H9 (cell line): ENCODE results near the gene MED12. TPM values are rescaled to one million over a fixed set of nuclear protein-coding genes. Genes with fewer than 3 reads are reported as not detected.
A peak's percentile ranks its signal among the peaks of the same experiment; 100 is the strongest.

Experiments
- DNase-seq: peaks from one replicate; pipeline ENCODE4 v3.0.0-alpha.2; 2017
- H2AFZ ChIP-seq: one replicate; pipeline ENCODE4 v1.6.1; 2013; ENCODE audit warnings: mild to moderate bottlenecking, low read length, control low read depth, moderate library complexity
- H2AK5ac ChIP-seq: 2 replicates; pipeline ENCODE4 v1.6.1; 2013; ENCODE audit warnings: low read length, control low read depth, mixed read lengths; ENCODE audit not compliant: insufficient read length
- H2BK120ac ChIP-seq: one replicate; pipeline ENCODE4 v1.6.1; 2013; ENCODE audit warnings: low read depth, mild to moderate bottlenecking, low read length, control low read depth, inconsistent platforms; ENCODE audit not compliant: poor library complexity, severe bottlenecking
- H2BK12ac ChIP-seq: 2 replicates; pipeline ENCODE4 v1.6.1; 2013; ENCODE audit warnings: low read length, control low read depth, mixed read lengths, low read depth; ENCODE audit not compliant: insufficient read length
- H2BK15ac ChIP-seq: 2 replicates; pipeline ENCODE4 v1.6.1; 2013; ENCODE audit warnings: low read depth, low read length, control low read depth
- H2BK20ac ChIP-seq: one replicate; pipeline ENCODE4 v1.6.1; 2013; ENCODE audit warnings: low read depth, mild to moderate bottlenecking, low read length, control low read depth, inconsistent platforms; ENCODE audit not compliant: poor library complexity, severe bottlenecking
- H2BK5ac ChIP-seq: 2 replicates; pipeline ENCODE4 v1.6.1; 2013; ENCODE audit warnings: low read length, control low read depth, mixed read lengths; ENCODE audit not compliant: insufficient read length
- H3K14ac ChIP-seq: 2 replicates; pipeline ENCODE4 v1.6.1; 2013; ENCODE audit warnings: low read length, control low read depth; ENCODE audit not compliant: insufficient read depth
- H3K18ac ChIP-seq: 2 replicates; pipeline ENCODE4 v1.6.1; 2013; ENCODE audit warnings: low read depth, mild to moderate bottlenecking, mixed read lengths, low read length, control low read depth; ENCODE audit not compliant: insufficient read length
- H3K23ac ChIP-seq: 2 replicates; pipeline ENCODE4 v1.6.1; 2013; ENCODE audit warnings: low read length, control low read depth, mixed read lengths, low read depth; ENCODE audit not compliant: insufficient read length
- H3K23me2 ChIP-seq: 2 replicates; pipeline ENCODE4 v1.6.1; 2013; ENCODE audit warnings: low read depth, mild to moderate bottlenecking, mixed read lengths, low read length, control low read depth; ENCODE audit not compliant: insufficient read length, poor library complexity, severe bottlenecking
- H3K27ac ChIP-seq: 2 replicates; pipeline ENCODE4 v1.5.1; 2013; ENCODE audit warnings: low read length, control low read depth, mixed read lengths, low read depth; ENCODE audit not compliant: insufficient read length
- H3K27me3 ChIP-seq: 2 replicates; pipeline ENCODE4 v1.6.1; 2013; ENCODE audit warnings: low read length, control low read depth, inconsistent platforms; ENCODE audit not compliant: insufficient read depth
- H3K4ac ChIP-seq: 2 replicates; pipeline ENCODE4 v1.6.1; 2013; ENCODE audit warnings: low read depth, mild to moderate bottlenecking, control low read depth, inconsistent platforms, low read length, moderate library complexity
- H3K4me1 ChIP-seq: 2 replicates; pipeline ENCODE4 v1.6.1; 2013; ENCODE audit warnings: low read length, control low read depth, inconsistent platforms; ENCODE audit not compliant: insufficient read depth
- H3K4me2 ChIP-seq: 2 replicates; pipeline ENCODE4 v1.6.1; 2013; ENCODE audit warnings: low read length, control low read depth, mixed read lengths; ENCODE audit not compliant: insufficient read length, insufficient read depth
- H3K56ac ChIP-seq: 2 replicates; pipeline ENCODE4 v1.6.1; 2013; ENCODE audit warnings: low read depth, mild to moderate bottlenecking, mixed read lengths, low read length, control low read depth; ENCODE audit not compliant: insufficient read length
- H3K79me1 ChIP-seq: 2 replicates; pipeline ENCODE4 v1.6.1; 2013; ENCODE audit warnings: low read depth, mild to moderate bottlenecking, moderate library complexity, low read length, control low read depth, inconsistent platforms; ENCODE audit not compliant: insufficient read depth, poor library complexity, severe bottlenecking
- H3K79me2 ChIP-seq: 2 replicates; pipeline ENCODE4 v1.6.1; 2013; ENCODE audit warnings: low read length, control low read depth, inconsistent platforms; ENCODE audit not compliant: insufficient read depth
- H3K9ac ChIP-seq: 2 replicates; pipeline ENCODE4 v1.6.1; 2013; ENCODE audit warnings: low read length, control low read depth, mixed read lengths; ENCODE audit not compliant: insufficient read length; ENCODE audit errors: extremely low read depth
- H3K9me3 ChIP-seq: one replicate; pipeline ENCODE4 v1.6.1; 2013; ENCODE audit warnings: low read depth, low read length, inconsistent platforms; ENCODE audit not compliant: control insufficient read depth
- H3T11ph ChIP-seq: one replicate; pipeline ENCODE4 v1.6.1; 2013; ENCODE audit warnings: mild to moderate bottlenecking, low read length, control low read depth, inconsistent platforms
- H4K20me1 ChIP-seq: one replicate; pipeline ENCODE4 v1.6.1; 2013; ENCODE audit not compliant: control insufficient read depth, insufficient read length, insufficient read depth
- H4K5ac ChIP-seq: 2 replicates; pipeline ENCODE4 v1.6.1; 2013; ENCODE audit warnings: low read depth, mild to moderate bottlenecking, mixed read lengths, low read length, control low read depth; ENCODE audit not compliant: insufficient read length
- H4K8ac ChIP-seq: replicated peaks from 2 replicates; pipeline ENCODE4 v1.6.1; 2013; ENCODE audit warnings: low read length, control low read depth, mixed read lengths, low read depth; ENCODE audit not compliant: insufficient read length
- H4K91ac ChIP-seq: 2 replicates; pipeline ENCODE4 v1.6.1; 2013; ENCODE audit warnings: low read depth, mild to moderate bottlenecking, moderate library complexity, mixed read lengths, low read length, control low read depth; ENCODE audit not compliant: insufficient read length
- H3K27ac Mint-ChIP-seq, 3 experiments: 2 replicates in 2 of 3; 3 replicates in 1 of 3; pipeline ENCODE4 v1.8.0; 2020 to 2021; ENCODE audit warnings: mixed read lengths in 3 of 3, mild to moderate bottlenecking in 1 of 3, moderate library complexity in 1 of 3
- H3K27me3 Mint-ChIP-seq: 2 replicates; pipeline ENCODE4 v1.8.0; 2021; ENCODE audit warnings: low read depth, mild to moderate bottlenecking, moderate library complexity, mixed read lengths
- H3K36me3 Mint-ChIP-seq, 3 experiments: 2 replicates in 2 of 3; 3 replicates in 1 of 3; pipeline ENCODE4 v1.8.0; 2020 to 2021; ENCODE audit warnings: low read depth in 3 of 3, mixed read lengths in 3 of 3; ENCODE audit not compliant: insufficient read depth in 1 of 3
- H3K4me1 Mint-ChIP-seq, 2 experiments: 2 replicates each; pipeline ENCODE4 v1.8.0; 2020; ENCODE audit warnings: mixed read lengths in 2 of 2
- H3K4me3 Mint-ChIP-seq, 2 experiments: 2 replicates in 1 of 2; 3 replicates in 1 of 2; pipeline ENCODE4 v1.8.0; 2020 to 2021; ENCODE audit warnings: mild to moderate bottlenecking in 2 of 2, mixed read lengths in 2 of 2, moderate library complexity in 1 of 2
- H3K9me3 Mint-ChIP-seq, 2 experiments: 2 replicates in 1 of 2; 3 replicates in 1 of 2; pipeline ENCODE4 v1.8.0; 2020; ENCODE audit warnings: mild to moderate bottlenecking in 2 of 2, mixed read lengths in 2 of 2, moderate library complexity in 1 of 2
- WGBS: extraction: QIAGEN DNeasy Blood & Tissue Kit; methylation state at CpG from one replicate; pipeline ENCODE4 v1.1.7; 2013; ENCODE audit warnings: missing lambda C conversion rate, low lambda C conversion rate, mixed read lengths; ENCODE audit not compliant: insufficient read length; ENCODE audit errors: extremely low coverage; 5-methylcytosine and 5-hydroxymethylcytosine counted together
- total RNA-seq: library from RNA; stranded (reverse); gene quantifications from 2 replicates; pipeline ENCODE4 v1.2.1, GENCODE V29; 2021
- TF ChIP-seq, protein P1 (sequence below): fragments of 200-600 bp; sonication (generic); conservative IDR thresholded peaks from 3 replicates; pipeline ENCODE4 v1.8.0; 2021; ENCODE audit warnings: antibody characterized with exemption, mild to moderate bottlenecking

The MED12 gene
- total RNA-seq, 1 experiment from 2014 or later = 33.0 TPM

DNA sequence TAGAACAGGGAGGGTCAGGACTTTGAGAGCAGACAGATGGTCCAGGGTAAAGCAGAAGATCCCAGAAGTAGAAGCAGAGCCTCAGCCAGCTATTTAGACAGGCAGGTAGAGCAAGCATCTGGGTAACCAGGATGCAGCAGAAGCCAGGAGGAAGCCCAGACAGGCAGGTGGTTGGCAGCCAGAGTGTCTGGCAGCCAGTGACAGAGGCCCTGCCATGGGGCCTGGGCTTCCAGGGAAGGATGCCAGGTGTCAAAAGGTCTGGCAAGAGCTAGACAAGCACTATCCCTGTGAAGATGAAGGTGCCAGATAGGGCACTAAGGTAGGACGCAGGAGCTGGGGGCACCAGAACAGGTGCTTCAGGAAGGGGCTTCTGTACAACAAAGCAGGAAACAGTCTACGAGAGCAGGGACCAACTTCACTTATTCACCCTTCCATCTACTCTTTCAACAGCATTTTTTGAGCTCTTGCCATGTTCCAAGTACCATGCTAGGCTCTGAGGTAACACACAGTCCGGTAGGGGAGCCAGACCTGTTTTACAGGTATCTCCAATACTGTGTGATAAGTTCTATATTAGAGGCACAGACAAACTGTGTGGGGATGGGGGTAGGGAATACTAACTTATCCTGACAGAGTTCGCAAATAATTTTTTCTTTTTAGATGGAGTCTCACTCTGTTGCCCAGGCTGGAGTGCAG, 66.6 kb downstream of the MED12 start:
- H2BK5ac ChIP-seq = no peak overlapping the region
- H3K27ac ChIP-seq = no peak overlapping the region
- no peak overlapping the region for H2BK120ac ChIP-seq

More for the DNA sequence above, 66.6 kb downstream of the MED12 start:
- DNase-seq = no peak
- H4K91ac ChIP-seq = no peak overlapping the region
- Mint-ChIP-seq H3K36me3 (peaks cover 0 to 3% (median 0%) of the 10 kb centered on the region in 3 experiments; a peak in 3 of 7 replicates), H3K4me3 (no peak overlapping the region), H3K27ac (no peak overlapping the region), H3K9me3 (peaks cover 50 to 56% of the 10 kb centered on the region in 2 experiments), H3K27me3 (no peaks in the 10 kb centered on the region; the same call in none of the 2 replicates), H3K4me1 (peaks cover 18 to 22% of the 10 kb centered on the region in 2 experiments)
- no peak overlapping the region for H2AK5ac ChIP-seq
- no peak overlapping the region for H3K9ac ChIP-seq
- H3K4ac ChIP-seq = no peak overlapping the region
- H3K79me2 ChIP-seq = no peaks in the 10 kb centered on the region
- H4K5ac ChIP-seq = no peak overlapping the region
- H3K23me2 ChIP-seq = peaks cover 9% of the 10 kb centered on the region
- no peak overlapping the region for H3K14ac ChIP-seq
- no peaks in the 10 kb centered on the region for H3K27me3 ChIP-seq
- peaks cover 5% of the 10 kb centered on the region for H3K9me3 ChIP-seq
- no peak overlapping the region for H3K18ac ChIP-seq
- H2BK15ac ChIP-seq = no peak overlapping the region
- H3T11ph ChIP-seq = no peak overlapping the region
- H2BK12ac ChIP-seq = peak overlapping the region; percentile 73
- no peak overlapping the region for H3K4me2 ChIP-seq
- H3K56ac ChIP-seq = no peak overlapping the region
- no CpG with 5 or more reads among the region's 4 CpGs for WGBS
- TF ChIP-seq, protein P1, sequence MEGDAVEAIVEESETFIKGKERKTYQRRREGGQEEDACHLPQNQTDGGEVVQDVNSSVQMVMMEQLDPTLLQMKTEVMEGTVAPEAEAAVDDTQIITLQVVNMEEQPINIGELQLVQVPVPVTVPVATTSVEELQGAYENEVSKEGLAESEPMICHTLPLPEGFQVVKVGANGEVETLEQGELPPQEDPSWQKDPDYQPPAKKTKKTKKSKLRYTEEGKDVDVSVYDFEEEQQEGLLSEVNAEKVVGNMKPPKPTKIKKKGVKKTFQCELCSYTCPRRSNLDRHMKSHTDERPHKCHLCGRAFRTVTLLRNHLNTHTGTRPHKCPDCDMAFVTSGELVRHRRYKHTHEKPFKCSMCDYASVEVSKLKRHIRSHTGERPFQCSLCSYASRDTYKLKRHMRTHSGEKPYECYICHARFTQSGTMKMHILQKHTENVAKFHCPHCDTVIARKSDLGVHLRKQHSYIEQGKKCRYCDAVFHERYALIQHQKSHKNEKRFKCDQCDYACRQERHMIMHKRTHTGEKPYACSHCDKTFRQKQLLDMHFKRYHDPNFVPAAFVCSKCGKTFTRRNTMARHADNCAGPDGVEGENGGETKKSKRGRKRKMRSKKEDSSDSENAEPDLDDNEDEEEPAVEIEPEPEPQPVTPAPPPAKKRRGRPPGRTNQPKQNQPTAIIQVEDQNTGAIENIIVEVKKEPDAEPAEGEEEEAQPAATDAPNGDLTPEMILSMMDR = no peak
- H4K8ac ChIP-seq = no peak overlapping the region
- no peak overlapping the region for H2BK20ac ChIP-seq
- H3K23ac ChIP-seq = no peak overlapping the region
- no peak overlapping the region for H2AFZ ChIP-seq
- peaks cover 4% of the 10 kb centered on the region for H3K4me1 ChIP-seq
- H4K20me1 ChIP-seq = no peaks in the 10 kb centered on the region
- no peaks in the 10 kb centered on the region for H3K79me1 ChIP-seq
